MM.1S (cell line): Measurements from ENCODE around the gene SIKE1.

Experiments used
- EZH2 ChIP-seq: fragments of 300-600 bp; sonication (generic); optimal IDR thresholded peaks from 2 replicates; pipeline ENCODE3; 2017; ENCODE audit warnings: low read depth, mild to moderate bottlenecking, antibody characterized with exemption, low read length, mixed read lengths
- EZH2phosphoT487 ChIP-seq: fragments of 300-600 bp; sonication (generic); IDR thresholded peaks from 2 replicates; pipeline ENCODE4 v1.6.1; 2018; ENCODE audit warnings: antibody characterized with exemption, low read length
- TF ChIP-seq, protein P1 (sequence below): fragments of 300-600 bp; sonication (generic); IDR thresholded peaks from 2 replicates; pipeline ENCODE4 v1.5.1; 2016; ENCODE audit warnings: antibody characterized with exemption, low read length, mixed read lengths

DNA sequence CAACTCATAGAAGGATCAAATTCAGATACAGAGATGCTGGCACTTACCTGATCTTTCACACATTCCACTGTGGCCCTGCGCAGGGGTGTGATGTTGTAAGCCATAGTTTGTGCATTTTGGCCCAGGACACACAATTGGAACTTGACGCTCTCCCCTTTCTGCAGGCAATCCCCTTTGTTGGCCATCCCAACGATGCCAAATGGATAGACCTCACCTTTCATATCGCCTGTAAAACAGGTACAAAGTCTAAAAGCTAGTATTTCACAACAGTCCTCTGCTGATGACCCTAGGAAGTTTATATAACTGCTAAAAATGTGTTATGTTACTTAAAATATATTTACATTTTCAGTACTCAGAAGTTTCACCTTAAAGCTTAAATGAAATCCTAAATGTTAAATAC, 60.0 kb downstream of the SIKE1 start:
- TF ChIP-seq, protein P1, sequence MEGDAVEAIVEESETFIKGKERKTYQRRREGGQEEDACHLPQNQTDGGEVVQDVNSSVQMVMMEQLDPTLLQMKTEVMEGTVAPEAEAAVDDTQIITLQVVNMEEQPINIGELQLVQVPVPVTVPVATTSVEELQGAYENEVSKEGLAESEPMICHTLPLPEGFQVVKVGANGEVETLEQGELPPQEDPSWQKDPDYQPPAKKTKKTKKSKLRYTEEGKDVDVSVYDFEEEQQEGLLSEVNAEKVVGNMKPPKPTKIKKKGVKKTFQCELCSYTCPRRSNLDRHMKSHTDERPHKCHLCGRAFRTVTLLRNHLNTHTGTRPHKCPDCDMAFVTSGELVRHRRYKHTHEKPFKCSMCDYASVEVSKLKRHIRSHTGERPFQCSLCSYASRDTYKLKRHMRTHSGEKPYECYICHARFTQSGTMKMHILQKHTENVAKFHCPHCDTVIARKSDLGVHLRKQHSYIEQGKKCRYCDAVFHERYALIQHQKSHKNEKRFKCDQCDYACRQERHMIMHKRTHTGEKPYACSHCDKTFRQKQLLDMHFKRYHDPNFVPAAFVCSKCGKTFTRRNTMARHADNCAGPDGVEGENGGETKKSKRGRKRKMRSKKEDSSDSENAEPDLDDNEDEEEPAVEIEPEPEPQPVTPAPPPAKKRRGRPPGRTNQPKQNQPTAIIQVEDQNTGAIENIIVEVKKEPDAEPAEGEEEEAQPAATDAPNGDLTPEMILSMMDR = no peak
- TF ChIP-seq EZH2 = no peak
- no peak for TF ChIP-seq EZH2phosphoT487
